Measurements from ENCODE around the gene WDR13. TPM values are rescaled to one million over a fixed set of nuclear protein-coding genes. Genes with fewer than 3 reads are reported as not detected.
"Not testable (repeated sequence)": the region's sequence is repeated elsewhere in the genome, so short reads cannot be mapped to it uniquely, and the experiment has no call there.

WDR13 gene
- total RNA-seq = 100 to 1,000 TPM in 2 of 4 donors, 10 to 100 TPM in 2; 95.1 to 218 (median 107) TPM

GRCh38 chrX:48597353-48598264, at the start of gene WDR13:
Gene WDR13, plus strand, starts transcription at chrX:48597492. Its CDS starts 505 bp downstream, at chrX:48597997.
- peak; percentile 82 to 96 (median 90) for DNase-seq
- H3K9me3 ChIP-seq = no peaks in the 10 kb centered on the region
- peak within 1 kb of the TSS; percentile 87 to 100 (median 98) for H3K27ac ChIP-seq
- no peak for TF ChIP-seq CTCF (IDR thresholded peaks at IDR 0.05)
- TF ChIP-seq POLR2A (IDR thresholded peaks at IDR 0.05) = peak; percentile 47 to 70
- peak within 1 kb of the TSS; percentile 55 to 80 (median 78) for H3K4me3 ChIP-seq
- peaks cover 0 to 34% (median 0%) of the 10 kb centered on the region in 3 donors for H3K36me3 ChIP-seq
- H3K27me3 ChIP-seq = no peaks in the 10 kb centered on the region
- peaks cover 0 to 5% (median 0%) of the 10 kb centered on the region in 4 donors for H3K4me1 ChIP-seq

GRCh38 chrX:48548871-48549270, 48.4 kb upstream of the WDR13 start:
- H3K4me1 ChIP-seq = no peaks in the 10 kb centered on the region
- H3K27ac ChIP-seq = no peak overlapping the region
- no peaks in the 10 kb centered on the region for H3K9me3 ChIP-seq
- no peak for TF ChIP-seq CTCF (IDR thresholded peaks at IDR 0.05)
- TF ChIP-seq POLR2A (IDR thresholded peaks at IDR 0.05) = no peak
- no peak overlapping the region for H3K4me3 ChIP-seq
- no peaks in the 10 kb centered on the region for H3K36me3 ChIP-seq
- no peaks in the 10 kb centered on the region for H3K27me3 ChIP-seq
- no peak for DNase-seq

GRCh38 chrX:48555731-48556325, 41.5 kb upstream of the WDR13 start:
- not testable (repeated sequence) for H3K4me3 ChIP-seq, H3K9me3 ChIP-seq, H3K27ac ChIP-seq, H3K27me3 ChIP-seq, DNase-seq, H3K4me1 ChIP-seq
- H3K36me3 ChIP-seq = peaks cover 0 to 19% (median 0%) of the 10 kb centered on the region in 3 donors

- TF ChIP-seq CTCF (IDR thresholded peaks at IDR 0.05) (no peak), POLR2A (IDR thresholded peaks at IDR 0.05) (no peak)
- peaks cover 0 to 19% (median 0%) of the 10 kb centered on the region in 3 donors for H3K36me3 ChIP-seq
Measured at GRCh38 chrX:48558271-48558670, 39.0 kb upstream of the WDR13 start.

GRCh38 chrX:48559636-48560035, 37.7 kb upstream of the WDR13 start:
- TF ChIP-seq CTCF (IDR thresholded peaks at IDR 0.05) (no peak), POLR2A (IDR thresholded peaks at IDR 0.05) (no peak)
- H3K4me1 ChIP-seq = no peaks in the 10 kb centered on the region
- no peak for DNase-seq
- H3K4me3 ChIP-seq = no peak overlapping the region
- no peaks in the 10 kb centered on the region for H3K27me3 ChIP-seq
- H3K9me3 ChIP-seq = no peaks in the 10 kb centered on the region
- peaks cover 0 to 19% (median 0%) of the 10 kb centered on the region in 3 donors for H3K36me3 ChIP-seq
- no peak overlapping the region for H3K27ac ChIP-seq

More at GRCh38 chrX:48558271-48558670, 39.0 kb upstream of the WDR13 start:
- Histone ChIP-seq H3K9me3 (no peaks in the 10 kb centered on the region), H3K27me3 (no peaks in the 10 kb centered on the region), H3K4me1 (no peaks in the 10 kb centered on the region), H3K27ac (no peak overlapping the region), H3K4me3 (no peak overlapping the region)
- no peak for DNase-seq

- no peak overlapping the region for H3K27ac ChIP-seq
- H3K36me3 ChIP-seq = peaks cover 0 to 19% (median 0%) of the 10 kb centered on the region in 3 donors
- H3K4me1 ChIP-seq = no peaks in the 10 kb centered on the region
- H3K9me3 ChIP-seq = no peaks in the 10 kb centered on the region
- no peak overlapping the region for H3K4me3 ChIP-seq
- TF ChIP-seq POLR2A (IDR thresholded peaks at IDR 0.05) (no peak), CTCF (IDR thresholded peaks at IDR 0.05) (no peak)
- no peaks in the 10 kb centered on the region for H3K27me3 ChIP-seq
- DNase-seq = no peak
Measured at GRCh38 chrX:48560056-48560455, 37.2 kb upstream of the WDR13 start.
